Suprapubic skin (tissue), 4 donors: ENCODE results near the gene NME7.

Experiments used
- EP300 ChIP-seq: sonication (generic); formaldehyde crosslinking; IDR thresholded peaks from one replicate; pipeline ENCODE4 v1.6.1; 2017; ENCODE audit warnings: antibody characterized with exemption
- POLR2A ChIP-seq, 2 donors: fragments of 450-650 bp; IDR thresholded peaks; one replicate each; pipeline ENCODE4 v1.6.1; 2017; ENCODE audit warnings: antibody characterized with exemption in 2 of 2, mild to moderate bottlenecking in 2 of 2, moderate library complexity in 2 of 2
- POLR2AphosphoS5 ChIP-seq, 3 donors: sonication (generic); formaldehyde crosslinking; IDR thresholded peaks; one replicate each; pipeline ENCODE4 v1.6.1; 2017; ENCODE audit warnings: antibody characterized with exemption in 3 of 3
- TF ChIP-seq, protein P1 (sequence below), 2 donors: fragments of 200-600 bp in 1 of 2; fragments of 450-650 bp in 1 of 2; sonication (generic) in 1 of 2; IDR thresholded peaks; one replicate each; pipeline ENCODE4 v1.5.1; 2016 to 2019; ENCODE audit warnings: antibody characterized with exemption in 2 of 2, mild to moderate bottlenecking in 1 of 2, moderate library complexity in 1 of 2

DNA sequence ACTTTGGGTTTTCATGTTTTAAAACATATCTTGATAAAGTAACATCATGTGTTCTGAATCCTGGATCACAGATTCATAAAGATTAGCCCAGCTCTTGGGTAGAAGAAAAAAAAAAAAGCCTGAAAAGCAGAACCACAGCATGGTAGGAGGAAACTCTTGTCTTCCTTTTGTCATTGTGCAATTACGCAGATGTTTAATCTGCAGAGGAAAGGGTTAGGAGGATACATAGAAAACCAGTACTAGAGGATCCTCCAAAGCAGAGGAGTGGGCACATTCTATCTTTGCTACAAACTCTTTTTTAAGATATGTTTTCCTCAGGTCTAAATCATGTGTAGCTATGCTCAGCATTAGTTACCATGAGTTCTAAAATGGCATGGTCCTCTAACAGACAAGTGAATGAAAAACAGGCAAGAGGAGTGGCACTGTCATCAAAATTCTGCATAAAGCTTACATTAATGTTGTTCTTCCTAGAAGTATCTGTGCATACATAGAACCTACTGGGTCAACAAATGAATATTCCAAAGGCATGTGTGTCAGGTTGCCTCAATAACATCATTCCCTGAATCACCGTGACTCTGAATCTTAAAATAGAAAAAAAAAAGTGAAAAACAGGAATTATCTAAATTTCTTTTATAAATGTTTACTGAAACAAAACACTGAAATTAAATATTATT, 107.0 kb downstream of the NME7 start:
- TF ChIP-seq, protein P1, sequence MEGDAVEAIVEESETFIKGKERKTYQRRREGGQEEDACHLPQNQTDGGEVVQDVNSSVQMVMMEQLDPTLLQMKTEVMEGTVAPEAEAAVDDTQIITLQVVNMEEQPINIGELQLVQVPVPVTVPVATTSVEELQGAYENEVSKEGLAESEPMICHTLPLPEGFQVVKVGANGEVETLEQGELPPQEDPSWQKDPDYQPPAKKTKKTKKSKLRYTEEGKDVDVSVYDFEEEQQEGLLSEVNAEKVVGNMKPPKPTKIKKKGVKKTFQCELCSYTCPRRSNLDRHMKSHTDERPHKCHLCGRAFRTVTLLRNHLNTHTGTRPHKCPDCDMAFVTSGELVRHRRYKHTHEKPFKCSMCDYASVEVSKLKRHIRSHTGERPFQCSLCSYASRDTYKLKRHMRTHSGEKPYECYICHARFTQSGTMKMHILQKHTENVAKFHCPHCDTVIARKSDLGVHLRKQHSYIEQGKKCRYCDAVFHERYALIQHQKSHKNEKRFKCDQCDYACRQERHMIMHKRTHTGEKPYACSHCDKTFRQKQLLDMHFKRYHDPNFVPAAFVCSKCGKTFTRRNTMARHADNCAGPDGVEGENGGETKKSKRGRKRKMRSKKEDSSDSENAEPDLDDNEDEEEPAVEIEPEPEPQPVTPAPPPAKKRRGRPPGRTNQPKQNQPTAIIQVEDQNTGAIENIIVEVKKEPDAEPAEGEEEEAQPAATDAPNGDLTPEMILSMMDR (IDR thresholded peaks at IDR 0.05) = no peak
- no peak for TF ChIP-seq POLR2AphosphoS5 (IDR thresholded peaks at IDR 0.05)
- TF ChIP-seq EP300 = no peak
- no peak for TF ChIP-seq POLR2A (IDR thresholded peaks at IDR 0.05)
